Right kidney (tissue), 1 donor: ENCODE measurements around the gene COL4A5.
A peak's percentile ranks its signal among the peaks of the same experiment; 100 is the strongest.

Experiments used
- DNase-seq: peaks from one replicate; pipeline ENCODE4 v3.0.0-alpha.2; 2016

COL4A5 gene

DNA sequence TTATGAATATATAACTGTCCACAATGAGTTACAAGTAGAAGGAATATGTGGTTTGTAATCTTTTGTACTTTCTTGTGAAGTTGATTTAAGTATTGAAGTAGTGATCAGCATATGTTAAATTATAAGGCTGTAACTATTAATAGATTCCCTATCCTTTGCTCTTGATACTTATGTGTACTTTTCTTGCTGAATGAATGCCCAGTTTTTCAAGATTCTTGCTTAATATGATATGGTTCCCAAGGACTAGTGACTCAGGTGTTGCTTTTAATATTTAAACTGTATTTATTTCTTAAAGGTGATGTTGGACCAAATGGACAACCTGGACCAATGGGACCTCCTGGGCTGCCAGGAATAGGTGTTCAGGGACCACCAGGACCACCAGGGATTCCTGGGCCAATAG, 175.0 kb downstream of the COL4A5 start:
- no peak for DNase-seq

DNA sequence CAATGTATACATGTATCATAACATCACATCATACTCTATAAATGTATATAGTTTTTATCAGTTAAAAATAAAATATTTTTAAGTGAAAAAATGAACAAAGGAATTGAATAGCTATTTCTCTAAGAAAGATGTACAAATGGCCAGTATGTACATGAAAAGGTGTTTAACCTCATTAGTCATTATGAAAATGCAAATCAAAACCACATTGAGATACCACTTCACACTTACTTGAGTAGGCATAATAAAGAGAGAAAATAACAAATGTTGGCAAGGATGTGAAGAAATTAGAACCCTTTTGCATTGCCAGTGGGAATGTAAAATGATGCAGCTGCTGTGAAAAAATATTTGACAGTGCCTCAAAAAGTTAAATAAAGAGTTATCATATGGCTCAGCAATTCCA, 201.2 kb downstream of the COL4A5 start:
- DNase-seq = no peak

DNA sequence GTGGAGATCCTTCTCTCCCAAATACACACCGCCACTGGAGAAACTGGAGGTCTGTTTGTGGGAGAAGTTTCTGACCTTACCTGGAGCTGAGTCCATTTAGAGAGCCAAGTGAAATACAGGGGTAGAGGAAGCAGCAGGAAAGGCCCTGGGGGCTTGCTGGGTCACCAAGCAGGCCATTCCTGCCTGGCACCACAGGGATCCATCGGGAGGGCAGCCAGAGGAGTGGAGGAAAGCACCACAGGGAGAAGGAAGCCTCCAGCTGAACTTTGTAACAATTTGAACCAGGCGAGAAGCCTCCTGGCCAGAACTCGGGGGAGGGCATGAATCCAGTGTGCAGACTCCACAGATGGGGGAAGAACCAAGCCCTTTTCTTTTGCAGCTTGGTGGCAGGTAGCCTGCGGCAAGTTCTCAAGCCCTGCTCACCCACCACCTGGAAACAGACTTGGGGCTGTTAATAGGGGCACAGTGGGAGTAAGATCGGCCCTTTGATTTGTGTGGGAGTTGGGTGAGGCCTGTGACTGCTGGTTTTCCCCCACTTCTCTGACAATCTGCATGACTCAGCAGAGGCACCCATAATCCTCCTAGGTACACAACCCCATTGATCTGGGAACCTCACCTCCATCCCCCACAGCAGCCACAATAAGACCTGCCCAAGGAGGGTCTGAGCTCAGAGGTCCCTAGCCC, 202.1 kb downstream of the COL4A5 start:
- no peak for DNase-seq

DNA sequence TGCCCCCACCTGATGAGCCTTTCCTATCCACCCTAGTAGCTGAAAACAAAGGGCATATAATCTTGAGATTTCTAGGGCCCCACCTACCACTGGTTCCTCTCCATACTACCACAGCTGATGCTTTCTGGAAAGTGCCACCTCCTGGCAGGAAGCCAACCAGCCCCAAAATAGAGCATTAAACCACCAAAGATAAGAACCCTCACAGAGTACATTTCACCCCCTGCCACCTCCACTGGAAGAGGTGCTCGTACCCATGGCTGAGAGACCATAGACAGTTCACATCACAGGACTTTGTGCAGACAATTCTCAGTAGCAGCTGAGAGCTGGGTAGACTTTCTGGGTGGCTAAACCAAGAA, 202.6 kb downstream of the COL4A5 start:
- no peak for DNase-seq

DNA sequence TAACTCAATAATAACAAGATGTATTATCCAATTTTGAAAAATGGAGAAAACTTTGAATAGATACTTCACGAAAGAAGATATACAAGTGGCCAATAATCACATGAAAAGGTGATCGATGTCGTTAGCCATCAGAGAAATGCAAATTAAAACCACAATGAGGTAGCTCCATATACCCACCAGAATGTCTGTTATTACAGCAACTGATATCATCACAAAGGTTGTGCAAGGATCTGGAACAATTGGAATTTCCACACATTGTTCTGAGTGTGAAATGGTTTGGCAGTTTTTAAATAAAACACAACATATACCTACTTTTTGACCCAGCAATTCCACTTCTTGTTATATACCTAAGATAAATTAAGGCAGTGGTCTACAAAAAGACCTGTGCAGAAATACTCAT, 225.1 kb downstream of the COL4A5 start:
- DNase-seq = no peak

DNA sequence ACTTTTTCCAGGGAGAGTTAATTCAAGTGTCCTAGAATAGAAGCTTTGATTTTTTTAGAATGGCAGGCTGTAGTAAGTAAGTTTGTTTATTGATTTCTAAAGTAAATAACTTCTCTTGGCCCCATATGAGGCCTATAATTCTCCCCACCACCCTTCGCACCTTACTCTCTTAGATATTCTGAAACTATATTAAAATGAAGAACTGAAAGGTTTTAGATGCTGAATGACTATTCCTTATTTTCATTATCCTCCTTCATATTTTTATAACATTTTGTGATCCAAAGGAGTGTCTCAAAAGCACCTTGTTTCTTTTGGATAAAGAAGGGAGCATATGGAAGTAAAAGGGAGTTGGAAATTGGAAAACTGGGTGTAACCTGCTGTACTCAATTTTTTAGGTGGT, 226.5 kb downstream of the COL4A5 start:
- DNase-seq = no peak

DNA sequence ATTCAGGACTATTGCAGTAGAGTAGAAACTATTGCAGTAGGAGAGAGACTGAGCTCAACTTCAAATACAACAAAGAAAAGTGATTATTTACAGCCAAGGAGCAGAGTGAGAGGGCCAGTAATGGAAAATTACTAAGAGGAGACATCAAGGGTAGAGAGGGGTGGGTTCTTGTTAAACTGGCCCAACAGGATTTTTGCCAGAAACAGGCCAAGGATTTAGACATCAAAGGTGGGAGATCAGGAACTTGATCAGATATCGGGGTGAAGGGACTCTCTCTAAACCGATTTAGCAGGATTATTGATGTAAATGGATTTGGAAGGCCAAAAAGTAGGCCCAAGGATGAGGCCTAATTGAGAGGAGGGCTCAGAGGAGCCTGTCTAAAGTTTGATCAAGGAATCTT, 231.9 kb downstream of the COL4A5 start:
- no peak for DNase-seq

DNA sequence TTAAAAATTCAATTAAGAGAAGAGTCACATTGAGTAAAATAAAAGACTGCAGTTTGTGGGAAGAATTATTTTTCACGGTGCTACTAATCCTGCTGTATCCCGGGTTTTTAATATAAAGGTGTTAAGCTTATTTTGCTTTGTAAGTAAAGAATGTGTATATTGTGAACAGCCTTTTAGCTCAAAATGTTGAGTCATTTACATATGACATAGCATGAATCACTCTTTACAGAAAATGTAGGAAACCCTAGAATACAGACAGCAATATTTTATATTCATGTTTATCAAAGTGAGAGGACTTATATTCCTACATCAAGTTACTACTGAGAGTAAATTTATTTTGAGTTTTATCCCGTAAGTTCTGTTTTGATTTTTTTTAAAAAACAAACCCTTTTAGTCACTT, 257.1 kb downstream of the COL4A5 start:
- no peak for DNase-seq

DNA sequence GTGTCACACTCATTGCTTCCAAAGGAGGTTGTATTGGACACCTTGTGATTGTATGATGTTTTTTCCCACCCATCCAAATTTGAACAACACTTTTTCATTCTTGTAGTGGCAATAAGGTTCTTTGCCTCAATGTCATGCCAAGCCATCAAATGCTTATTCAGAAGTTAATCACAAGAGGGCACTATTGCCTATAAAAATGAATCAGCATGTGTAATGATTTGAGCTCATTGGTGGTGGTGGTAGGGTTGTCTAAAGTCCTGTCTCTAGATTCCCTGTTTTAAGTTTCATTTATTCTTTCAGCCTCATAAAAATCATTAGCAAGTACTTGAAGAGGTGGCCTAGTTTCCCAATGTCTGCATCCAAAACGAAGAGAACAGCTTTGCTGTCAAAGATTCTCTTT, 259.7 kb downstream of the COL4A5 start:
- DNase-seq = no peak

DNA sequence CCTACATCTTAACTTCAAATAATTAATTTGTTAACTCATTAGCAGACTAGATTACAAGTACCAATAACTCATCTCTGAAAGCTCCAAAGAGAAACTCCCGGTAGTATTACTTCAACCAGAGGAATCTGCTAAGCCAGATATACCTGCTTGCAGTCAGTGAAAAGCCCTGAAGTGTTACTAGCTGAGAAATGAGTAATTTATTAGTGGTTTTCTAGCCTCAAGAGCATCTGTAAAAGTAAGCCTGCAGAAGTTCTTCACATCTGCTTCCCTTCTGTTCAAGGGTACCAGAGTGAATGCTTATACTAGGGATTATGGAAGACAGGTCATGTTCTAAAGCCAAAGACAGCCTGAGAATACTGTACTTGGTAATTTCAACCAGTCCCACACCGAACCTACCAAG, 262.0 kb downstream of the COL4A5 start:
- DNase-seq = no peak

DNA sequence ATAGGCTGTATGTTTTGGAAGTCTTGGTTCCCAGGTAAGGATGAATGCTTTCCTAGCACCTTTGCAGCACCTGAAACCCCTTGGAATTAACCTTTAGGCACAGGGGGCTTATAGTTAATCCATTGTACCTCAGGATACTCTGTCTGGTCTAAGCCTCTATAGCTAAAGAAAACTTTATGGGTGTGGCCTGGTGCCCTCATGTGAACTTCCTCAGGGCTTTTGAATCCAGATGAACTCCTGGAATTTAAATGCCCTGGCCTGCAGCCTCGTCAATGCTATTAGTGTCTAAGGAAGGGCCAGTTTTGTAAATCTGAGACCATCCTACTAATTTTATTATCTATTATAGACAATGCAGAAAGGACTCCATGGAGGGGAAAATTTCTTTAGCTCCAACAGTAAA, 262.9 kb downstream of the COL4A5 start:
- no peak for DNase-seq

DNA sequence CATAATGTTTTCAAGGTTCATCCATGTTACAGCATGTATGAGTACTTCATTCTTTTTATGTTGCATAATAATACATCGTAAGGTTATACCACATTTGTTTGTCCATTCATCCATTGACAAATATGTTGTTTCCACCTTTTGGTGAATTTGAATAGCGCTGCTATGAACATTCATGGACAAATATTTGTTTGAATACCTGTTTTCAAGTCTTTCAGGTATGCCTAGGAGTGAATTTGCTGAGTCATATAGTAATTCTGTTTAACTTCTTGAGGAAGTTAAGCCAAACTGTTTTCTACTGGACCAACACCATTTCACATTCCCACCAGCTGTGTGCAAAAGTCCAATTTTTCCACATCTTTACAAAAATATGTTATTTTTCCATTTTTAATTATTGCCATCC, 265.2 kb downstream of the COL4A5 start:
- no peak for DNase-seq

DNA sequence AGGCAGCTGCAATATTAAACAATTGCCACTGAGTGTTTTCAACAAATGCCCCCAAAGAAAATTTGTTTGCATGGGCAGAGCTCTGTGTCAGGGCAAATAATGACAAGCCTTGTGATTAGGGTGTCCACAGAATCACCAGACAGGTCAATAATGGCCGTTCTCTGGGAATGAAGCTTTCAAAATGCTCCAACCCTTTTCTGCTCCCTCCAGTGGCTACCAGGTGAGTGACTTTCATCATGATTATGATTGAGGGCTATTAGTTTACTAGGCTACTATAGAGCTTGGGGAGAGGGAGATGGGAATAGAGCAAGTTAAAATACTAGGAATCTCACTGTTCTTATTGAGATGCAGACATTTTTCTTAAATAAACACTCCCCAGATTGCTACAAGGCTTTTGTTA, 273.2 kb downstream of the COL4A5 start:
- no peak for DNase-seq

DNA sequence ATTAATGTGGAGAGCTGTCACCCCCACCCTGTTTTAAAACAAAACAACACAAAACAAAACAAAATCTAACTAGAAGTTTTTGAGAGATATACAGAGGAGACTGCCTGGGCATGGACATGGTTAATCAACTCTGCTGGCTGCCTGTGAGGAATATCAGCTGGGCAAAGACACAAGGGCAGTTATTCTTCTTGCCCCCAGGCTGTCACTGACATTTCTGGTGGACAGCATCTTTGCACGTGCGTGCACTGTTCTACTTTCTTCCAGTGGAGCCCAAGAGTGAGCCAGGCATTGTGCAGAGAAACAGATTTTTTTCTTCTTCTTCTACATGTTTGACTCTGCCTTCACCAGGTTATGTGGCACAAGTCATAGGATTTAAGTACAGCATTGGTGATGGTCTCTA, 282.9 kb downstream of the COL4A5 start:
- no peak for DNase-seq

DNA sequence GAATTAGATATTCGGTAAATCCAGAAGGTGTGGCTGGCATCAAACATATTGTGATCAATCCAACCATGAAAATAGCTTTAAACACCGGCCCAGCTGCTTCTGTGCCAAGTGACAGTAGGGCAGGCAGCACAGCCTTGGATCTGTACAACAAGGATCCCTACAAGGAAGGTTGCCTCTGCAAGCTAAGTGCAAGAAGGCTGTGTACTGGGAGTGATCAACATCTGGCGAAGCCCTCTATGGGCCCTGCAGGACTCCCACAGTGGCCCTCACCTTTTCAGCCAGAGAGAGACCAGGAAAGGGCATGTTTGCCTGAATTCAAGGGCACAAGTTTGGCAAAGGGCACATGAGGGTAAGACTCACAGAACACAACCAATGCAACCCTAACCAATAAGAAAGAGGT, 287.1 kb downstream of the COL4A5 start:
- no peak for DNase-seq

DNA sequence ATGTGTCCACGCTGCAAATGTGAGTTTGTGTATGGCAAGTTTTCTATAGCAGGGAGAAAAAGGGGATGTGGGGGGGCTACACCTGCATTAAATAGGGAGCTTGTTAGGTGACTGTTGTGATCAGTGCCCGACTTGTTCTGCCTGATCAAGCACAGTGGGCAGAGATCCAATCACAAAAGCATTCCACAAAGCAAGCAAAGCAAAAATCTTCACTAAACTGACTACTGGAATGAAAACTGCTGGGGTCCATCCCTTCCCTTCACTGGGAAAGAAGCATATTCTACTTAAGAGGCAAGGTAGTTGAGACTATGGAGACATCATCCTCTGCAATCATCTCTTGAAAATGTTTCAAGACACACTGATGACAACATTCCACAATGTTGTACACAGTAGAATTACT, 291.5 kb downstream of the COL4A5 start:
- DNase-seq = no peak

DNA sequence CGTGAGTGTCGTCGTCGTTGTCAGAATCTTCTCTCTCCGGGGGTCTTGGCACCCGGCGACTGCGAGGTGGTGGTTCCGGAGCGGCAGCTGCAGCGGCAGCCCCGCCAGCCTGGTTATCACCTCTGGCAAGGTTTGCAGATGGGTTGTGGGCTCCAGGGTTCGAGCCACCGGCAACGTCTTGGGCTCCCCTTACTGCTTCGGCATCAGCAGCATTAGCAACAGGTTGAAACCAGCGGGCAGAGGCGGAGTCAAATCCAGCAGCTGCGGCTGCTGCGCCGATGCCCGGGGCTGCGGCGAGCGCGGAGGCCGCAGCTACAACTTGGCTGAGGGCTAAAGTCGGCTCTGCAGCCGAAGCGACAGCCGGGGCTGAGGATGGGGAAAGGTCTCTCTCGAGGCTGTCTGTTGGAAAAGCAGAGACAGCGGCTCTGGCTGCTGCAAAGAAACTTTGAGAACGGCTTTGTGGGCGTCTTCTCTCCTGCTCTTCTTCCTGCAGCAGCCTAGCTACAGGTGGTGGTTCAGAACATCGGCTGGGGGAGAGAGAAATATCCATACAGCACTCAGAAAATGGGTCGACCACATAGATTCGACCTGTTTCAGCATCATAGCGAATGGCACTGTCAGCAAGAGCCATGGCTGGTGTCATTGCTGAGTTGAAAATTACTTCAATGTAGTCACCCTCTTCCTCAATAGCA, 293.1 kb downstream of the COL4A5 start:
- peak; percentile 54 for DNase-seq

DNA sequence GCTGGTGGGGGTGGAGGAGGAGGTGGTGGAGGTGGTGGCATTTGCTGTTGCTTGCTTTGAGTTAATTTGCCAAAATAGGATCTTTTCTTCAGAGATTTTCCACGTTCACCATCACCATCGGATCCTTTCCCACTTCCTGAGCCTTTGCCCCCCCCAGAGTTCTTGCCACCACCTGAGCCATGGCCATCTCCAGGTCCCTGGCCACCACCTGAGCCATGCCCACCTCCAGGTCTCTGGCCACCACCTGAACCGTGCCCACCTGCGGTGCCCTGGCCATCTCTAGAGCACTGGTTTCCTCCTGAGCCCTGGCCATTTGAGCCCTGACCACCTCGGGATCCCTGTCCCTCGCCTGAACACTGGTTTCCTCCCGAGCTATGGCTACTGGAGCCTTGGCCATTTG, 294.8 kb downstream of the COL4A5 start:
- DNase-seq = no peak

DNA sequence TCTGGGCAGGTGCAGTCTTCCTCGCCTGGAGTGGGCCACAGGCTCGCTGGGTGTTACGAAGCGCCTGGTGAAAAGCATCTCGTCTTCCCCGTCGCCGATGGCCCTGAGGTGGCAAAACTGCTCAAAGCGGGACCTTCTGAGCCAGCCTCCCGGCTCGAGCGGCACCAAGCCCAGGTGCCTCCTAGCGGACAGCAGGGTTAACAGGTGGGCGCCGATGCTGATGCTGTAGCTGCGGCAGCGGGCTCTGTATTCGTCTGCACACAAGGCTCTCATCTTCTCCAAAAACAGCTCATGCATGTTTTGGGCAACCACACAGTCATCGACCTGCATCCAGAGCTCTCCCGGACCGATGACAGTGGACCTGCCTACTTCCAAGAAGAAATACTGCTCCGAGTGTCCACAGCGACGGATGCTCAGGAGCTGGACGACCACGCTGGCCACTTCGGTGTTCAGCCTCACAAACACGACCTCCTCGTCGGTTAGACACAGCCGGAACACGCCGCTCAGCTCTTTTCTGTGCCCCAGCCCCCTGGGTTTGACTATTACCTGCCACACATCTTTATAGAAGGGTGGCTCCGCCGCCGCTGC, 295.5 kb downstream of the COL4A5 start:
- no peak for DNase-seq

DNA sequence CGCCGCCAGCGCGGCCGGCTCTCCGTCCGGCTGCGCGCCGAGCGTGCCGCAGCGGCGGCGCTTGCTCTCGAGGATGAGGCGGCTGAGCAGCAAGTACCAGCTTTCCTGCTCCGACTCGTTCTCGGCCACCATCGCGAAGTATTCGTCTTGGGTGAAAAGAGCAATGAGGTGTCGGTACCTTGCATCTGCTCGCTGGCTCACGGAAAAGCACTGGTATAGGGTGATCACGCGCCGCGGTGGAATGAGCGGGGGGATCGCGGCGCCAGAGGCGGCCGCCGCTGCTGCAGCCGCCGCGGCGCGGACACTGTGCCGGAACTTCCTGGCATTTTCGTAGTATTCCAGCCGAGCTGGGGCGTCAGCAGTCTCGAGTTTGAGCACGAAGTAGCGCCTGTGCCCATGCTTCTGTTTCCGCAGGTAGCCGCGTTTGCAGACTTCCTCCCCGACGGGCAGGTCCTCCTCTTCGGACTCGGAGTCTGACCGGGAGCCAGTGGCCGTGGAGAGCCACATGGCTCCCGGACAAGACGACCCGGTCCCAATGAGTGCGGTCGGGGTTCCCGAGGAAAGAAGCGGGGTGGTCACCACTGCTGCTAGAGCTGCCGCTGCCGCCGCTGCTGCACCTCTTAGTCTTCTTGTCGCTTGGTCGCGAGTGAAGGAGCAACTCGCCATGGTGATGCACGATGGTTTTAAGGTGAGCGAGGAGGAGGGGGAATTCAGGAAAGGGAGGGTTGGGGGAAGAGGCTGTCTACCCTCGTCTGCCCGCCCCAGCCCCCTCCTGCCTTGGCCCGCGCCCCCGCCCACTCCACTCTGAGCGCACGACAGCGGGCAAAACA, 296.3 kb downstream of the COL4A5 start:
- DNase-seq = peak; percentile 69

DNA sequence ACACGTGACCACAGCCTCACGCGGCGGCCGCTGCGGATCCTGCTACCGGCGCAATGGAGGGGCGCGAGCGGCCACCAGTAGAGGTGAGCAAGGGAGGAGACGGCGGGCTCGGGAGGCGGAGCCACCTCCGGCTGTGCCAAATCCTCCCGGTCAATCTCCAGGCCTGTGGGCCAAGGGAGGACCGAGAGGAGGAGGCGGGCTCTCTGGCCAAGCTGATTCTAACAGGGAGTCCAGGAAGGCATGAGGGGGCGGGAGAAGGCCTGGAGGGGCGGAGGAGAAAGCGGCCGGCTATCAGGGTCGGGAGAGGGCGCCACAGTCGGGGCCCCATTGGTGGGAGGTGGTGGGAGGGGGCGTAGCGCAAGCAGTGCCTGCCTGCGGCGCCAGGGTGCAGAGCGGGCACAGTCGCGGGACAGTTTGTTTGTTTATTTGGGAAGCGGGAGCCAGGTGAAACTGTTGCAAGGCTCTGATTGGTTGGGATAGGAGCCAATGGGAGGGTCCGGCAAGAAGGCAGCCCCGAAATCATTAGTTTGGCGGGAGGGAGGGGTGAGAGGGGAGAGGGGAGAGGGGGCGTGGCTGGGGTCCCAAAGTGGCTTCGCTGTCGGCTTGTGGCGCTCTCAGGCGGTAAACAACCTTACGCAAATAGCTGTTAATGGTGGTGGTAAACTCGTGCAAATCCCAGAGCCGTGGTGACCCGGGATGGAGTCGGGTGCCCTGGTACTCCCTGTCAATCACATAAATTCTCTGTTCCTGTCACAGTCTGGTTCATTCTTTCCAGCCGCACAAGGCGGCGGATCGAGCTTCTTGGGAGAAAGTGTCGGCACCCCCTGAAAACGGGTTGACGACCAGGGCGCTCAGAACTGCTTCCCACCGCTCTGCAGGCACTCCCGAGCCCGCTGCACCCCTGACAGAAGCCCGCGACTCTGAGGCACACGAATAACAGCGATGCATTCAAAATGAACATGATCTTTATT, 297.2 kb downstream of the COL4A5 start, which contains the start of gene IRS4:
TSS of gene IRS4 (minus strand) at position 55 of the 971 bp plus-strand sequence.
- peak; percentile 69 for DNase-seq

DNA sequence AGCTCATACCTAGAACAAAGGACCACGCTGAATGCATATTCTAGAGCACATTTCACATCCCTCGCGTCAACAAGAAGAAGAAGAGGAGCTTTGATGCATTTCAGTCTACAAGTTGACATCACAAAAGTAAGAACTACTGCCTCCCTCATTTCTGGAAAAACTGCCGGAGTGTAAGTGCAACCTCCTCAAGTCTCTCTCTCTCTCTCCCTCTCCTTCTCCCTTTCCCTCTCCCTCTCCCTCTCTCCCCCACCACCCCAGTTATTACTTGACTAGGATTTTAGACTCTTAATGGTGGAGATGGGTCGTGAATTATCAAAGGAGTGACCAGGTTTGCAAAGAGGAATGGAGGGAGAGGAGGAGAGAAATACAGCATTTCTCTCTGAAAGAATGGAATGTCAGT, 298.1 kb downstream of the COL4A5 start:
- DNase-seq = no peak
